ENCODE data around the gene CYB5R4.
"Not testable (repeated sequence)": the region's sequence is repeated elsewhere in the genome, so short reads cannot be mapped to it uniquely, and the experiment has no call there.

Gene CYB5R4

DNA sequence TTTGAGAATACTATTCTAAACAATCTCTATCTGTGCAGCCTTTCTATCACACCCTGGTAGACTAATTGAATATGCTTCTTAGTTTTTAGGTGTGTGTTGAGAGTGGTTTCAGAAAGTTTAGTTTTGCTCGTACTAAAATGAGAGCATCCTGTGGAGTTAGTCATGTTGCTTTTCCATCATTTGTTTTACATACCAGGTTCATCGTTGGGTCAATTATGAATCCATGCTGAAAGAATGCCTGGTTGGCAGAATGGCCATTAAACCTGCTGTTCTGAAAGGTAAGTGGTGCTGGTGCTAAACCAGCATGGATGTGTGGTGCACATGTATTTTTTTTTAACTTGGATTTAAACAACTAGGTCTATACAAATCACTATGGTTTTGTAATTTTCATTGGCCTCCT lies 49.3 kb downstream of the CYB5R4 start:
- TF ChIP-seq, protein P1, sequence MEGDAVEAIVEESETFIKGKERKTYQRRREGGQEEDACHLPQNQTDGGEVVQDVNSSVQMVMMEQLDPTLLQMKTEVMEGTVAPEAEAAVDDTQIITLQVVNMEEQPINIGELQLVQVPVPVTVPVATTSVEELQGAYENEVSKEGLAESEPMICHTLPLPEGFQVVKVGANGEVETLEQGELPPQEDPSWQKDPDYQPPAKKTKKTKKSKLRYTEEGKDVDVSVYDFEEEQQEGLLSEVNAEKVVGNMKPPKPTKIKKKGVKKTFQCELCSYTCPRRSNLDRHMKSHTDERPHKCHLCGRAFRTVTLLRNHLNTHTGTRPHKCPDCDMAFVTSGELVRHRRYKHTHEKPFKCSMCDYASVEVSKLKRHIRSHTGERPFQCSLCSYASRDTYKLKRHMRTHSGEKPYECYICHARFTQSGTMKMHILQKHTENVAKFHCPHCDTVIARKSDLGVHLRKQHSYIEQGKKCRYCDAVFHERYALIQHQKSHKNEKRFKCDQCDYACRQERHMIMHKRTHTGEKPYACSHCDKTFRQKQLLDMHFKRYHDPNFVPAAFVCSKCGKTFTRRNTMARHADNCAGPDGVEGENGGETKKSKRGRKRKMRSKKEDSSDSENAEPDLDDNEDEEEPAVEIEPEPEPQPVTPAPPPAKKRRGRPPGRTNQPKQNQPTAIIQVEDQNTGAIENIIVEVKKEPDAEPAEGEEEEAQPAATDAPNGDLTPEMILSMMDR (conservative IDR thresholded peaks at IDR 0.05), result no peak
- no peak overlapping the region for H3K27ac ChIP-seq

- TF ChIP-seq, protein P1 (conservative IDR thresholded peaks at IDR 0.05), result no peak
These were observed 51.8 kb downstream of the CYB5R4 start for GRCh38 chr6:83911278-83911677.

GRCh38 chr6:83914953-83915352 lies 55.5 kb downstream of the CYB5R4 start:
- H3K27ac ChIP-seq, result no peak overlapping the region
- TF ChIP-seq, protein P1 (conservative IDR thresholded peaks at IDR 0.05), result no peak

More at GRCh38 chr6:83911278-83911677, 51.8 kb downstream of the CYB5R4 start:
- no peak overlapping the region for H3K27ac ChIP-seq

DNA sequence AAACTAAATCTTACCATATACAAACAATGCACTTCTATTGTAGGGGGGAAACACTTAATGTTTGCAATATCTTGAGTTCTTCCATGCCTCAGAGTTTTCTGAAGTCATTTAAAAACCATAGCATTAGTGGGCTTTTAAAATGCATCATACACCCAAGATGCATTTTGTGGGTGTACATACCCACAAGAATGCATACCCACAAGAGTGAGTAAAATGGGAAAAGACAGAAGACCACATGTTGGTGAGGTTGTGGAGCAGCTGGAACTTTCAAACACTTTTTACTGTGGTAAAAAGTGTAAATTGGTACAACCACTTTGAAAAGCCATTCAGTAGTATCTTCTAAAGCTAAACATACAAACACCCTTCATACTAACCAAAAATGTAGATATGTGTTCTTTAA lies 57.5 kb downstream of the CYB5R4 start:
- TF ChIP-seq, protein P1 (conservative IDR thresholded peaks at IDR 0.05), result no peak
- no peak overlapping the region for H3K27ac ChIP-seq

- TF ChIP-seq, protein P1 (conservative IDR thresholded peaks at IDR 0.05), result no peak
- H3K27ac ChIP-seq, result no peak overlapping the region
These were observed 60.5 kb downstream of the CYB5R4 start for GRCh38 chr6:83920017-83920416.

GRCh38 chr6:83921315-83921714 lies 61.8 kb downstream of the CYB5R4 start:
- no peak overlapping the region for H3K27ac ChIP-seq
- TF ChIP-seq, protein P1 (conservative IDR thresholded peaks at IDR 0.05), result no peak

DNA sequence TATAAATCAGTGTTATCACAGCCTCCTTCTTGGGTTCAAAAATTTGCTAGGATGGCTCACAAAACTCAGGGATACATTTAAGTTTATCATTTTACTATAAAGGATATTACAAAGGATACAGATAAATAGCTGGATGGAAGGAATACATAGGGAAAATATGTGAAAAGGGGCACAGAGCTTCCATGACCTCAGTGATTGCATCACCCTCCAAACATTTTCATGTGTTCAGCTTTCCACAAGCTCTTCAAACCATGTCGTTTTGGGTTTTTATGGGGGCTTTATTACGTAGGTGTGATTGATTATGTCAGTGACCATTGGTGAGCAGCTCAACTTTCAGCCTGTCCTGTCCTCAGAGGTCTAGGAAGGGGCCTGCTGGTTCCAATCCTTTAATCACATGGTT lies 68.0 kb downstream of the CYB5R4 start:
- H3K27ac ChIP-seq, result no peak overlapping the region
- TF ChIP-seq, protein P1 (conservative IDR thresholded peaks at IDR 0.05), result no peak

DNA sequence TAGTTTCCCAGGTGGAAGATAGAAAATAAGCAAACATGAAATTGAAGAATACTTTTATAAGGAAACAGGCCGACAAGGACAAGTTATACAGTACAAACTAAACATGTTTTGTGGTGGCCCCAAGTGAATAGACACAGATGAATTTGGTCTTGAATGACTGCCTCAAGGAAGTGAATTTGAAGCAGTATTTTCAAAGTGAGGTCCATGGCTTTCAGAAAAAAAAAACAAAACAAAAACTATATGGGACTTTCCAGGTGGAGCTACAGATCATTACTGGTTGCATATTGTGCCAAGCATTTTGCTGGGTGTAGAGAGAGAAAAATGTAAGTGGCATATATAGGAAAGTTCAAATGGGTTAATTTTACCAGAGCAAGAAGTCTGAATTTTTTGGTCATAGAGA lies 68.8 kb downstream of the CYB5R4 start:
- TF ChIP-seq, protein P1 (conservative IDR thresholded peaks at IDR 0.05), result no peak
- no peak overlapping the region for H3K27ac ChIP-seq

GRCh38 chr6:83946201-83946833 lies 86.8 kb downstream of the CYB5R4 start:
- not testable (repeated sequence) for H3K27ac ChIP-seq

DNA sequence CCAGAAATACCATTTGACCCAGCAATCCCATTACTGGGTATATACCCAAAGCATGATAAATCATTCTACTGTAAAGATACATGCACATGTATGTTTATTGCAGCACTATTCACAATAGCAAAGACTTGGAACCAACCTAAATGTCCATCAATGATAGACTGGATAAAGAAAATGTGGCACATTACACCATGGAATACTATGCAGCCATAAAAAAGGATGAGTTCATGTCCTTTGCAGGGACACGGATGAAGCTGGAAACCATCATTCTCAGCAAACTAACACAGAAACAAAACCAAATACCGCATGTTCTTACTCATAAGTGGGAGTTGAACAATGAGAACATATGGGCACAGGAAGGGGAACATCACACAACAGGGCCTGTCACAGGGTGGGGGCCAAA lies 88.5 kb downstream of the CYB5R4 start:
- H3K27ac ChIP-seq, result not testable (repeated sequence)
